GM21737 (cell line): ENCODE measurements around the gene FFAR2.
"Not testable (repeated sequence)": the region's sequence is repeated elsewhere in the genome, so short reads cannot be mapped to it uniquely, and the experiment has no call there.

Experiments
- ATAC-seq: cut with Tn5 transposase; IDR thresholded peaks from one replicate; pipeline ENCODE4 v1.9.1; 2021; ENCODE audit warnings: mild to moderate bottlenecking, moderate library complexity; ENCODE audit not compliant: unreplicated experiment

Gene FFAR2

GRCh38 chr19:35423406-35423805, 24.7 kb upstream of the FFAR2 start:
- ATAC-seq: not testable (repeated sequence)

- no peak for ATAC-seq
Observed at GRCh38 chr19:35425682-35426081, 22.4 kb upstream of the FFAR2 start.

GRCh38 chr19:35427187-35427586, 20.9 kb upstream of the FFAR2 start:
- ATAC-seq: no peak

- no peak for ATAC-seq
Observed at GRCh38 chr19:35429698-35430408, 18.2 kb upstream of the FFAR2 start.

- no peak for ATAC-seq
Observed at GRCh38 chr19:35430409-35431144, 17.5 kb upstream of the FFAR2 start.

GRCh38 chr19:35431145-35431807, 16.8 kb upstream of the FFAR2 start:
- ATAC-seq: no peak

- ATAC-seq: no peak
Observed at GRCh38 chr19:35432911-35433310, 15.1 kb upstream of the FFAR2 start.

- ATAC-seq: no peak
Observed at GRCh38 chr19:35433448-35433847, 14.6 kb upstream of the FFAR2 start.

- no peak for ATAC-seq
Observed at GRCh38 chr19:35435896-35436295, 12.2 kb upstream of the FFAR2 start.

- no peak for ATAC-seq
Observed at GRCh38 chr19:35436477-35437405, 11.3 kb upstream of the FFAR2 start.

- ATAC-seq: no peak
Observed at GRCh38 chr19:35437406-35437951, 10.6 kb upstream of the FFAR2 start.

- no peak for ATAC-seq
Observed at GRCh38 chr19:35438096-35438495, 10.0 kb upstream of the FFAR2 start.

- ATAC-seq: no peak
Observed at GRCh38 chr19:35438527-35438926, 9.5 kb upstream of the FFAR2 start.

GRCh38 chr19:35439921-35440320, 8.1 kb upstream of the FFAR2 start:
- ATAC-seq: no peak

GRCh38 chr19:35442091-35442490, 6.0 kb upstream of the FFAR2 start:
- no peak for ATAC-seq

- no peak for ATAC-seq
Observed at GRCh38 chr19:35444735-35445134, 3.3 kb upstream of the FFAR2 start.

- no peak for ATAC-seq
Observed at GRCh38 chr19:35445826-35446593, 2.0 kb upstream of the FFAR2 start.

GRCh38 chr19:35449359-35450043, 1.4 kb downstream of the FFAR2 start:
- ATAC-seq: no peak
